Measurements from ENCODE around the gene PAM16. TPM values are rescaled to one million over a fixed set of nuclear protein-coding genes. Genes with fewer than 3 reads are reported as not detected.

PAM16 gene
- total RNA-seq, 6 donors from 2014 or later, result 45.5 to 71.8 (median 62.6) TPM

DNA sequence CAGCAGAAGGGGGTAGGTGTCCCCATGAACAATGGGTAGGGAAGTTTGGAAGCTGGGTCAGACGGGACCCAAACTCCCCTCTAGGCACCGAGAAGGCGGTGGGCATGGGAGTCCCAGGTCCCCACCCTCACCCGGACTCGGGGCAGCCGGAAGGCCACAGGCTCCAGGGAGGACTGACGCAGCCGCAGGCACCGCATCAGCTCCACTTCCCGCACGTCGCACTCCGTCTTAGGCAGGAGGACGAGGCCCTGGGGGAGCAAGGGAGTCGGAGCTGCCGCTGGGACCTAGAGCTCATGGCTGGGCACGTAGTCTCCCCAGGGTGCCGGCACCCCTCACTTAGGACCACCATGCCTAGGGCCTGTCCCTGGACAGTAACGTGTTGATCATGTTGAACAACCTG is 7.1 kb upstream of the PAM16 start:
- no peaks in the 10 kb centered on the region for H3K27me3 ChIP-seq
- H3K9me3 ChIP-seq, result no peaks in the 10 kb centered on the region
- no peak for ATAC-seq (ENCODE audit: low FRiP score in 2 of 2)
- H3K36me3 ChIP-seq, result peaks cover 0 to 67% (median 45%) of the 10 kb centered on the region in 4 donors
- no peak overlapping the region for H3K27ac ChIP-seq
- 97 to 99% methylated on average over 18 to 19 of the region's 19 CpGs for WGBS, 2 donors
- no peak overlapping the region for H3K4me3 ChIP-seq
- H3K4me1 ChIP-seq, result peaks cover 0 to 5% (median 0%) of the 10 kb centered on the region in 4 donors
- DNase-seq, result no peak
- no peak for TF ChIP-seq POLR2AphosphoS5 (IDR thresholded peaks at IDR 0.05)
- TF ChIP-seq EP300 (IDR thresholded peaks at IDR 0.05), result no peak
- no peak for TF ChIP-seq POLR2A (IDR thresholded peaks at IDR 0.05)
- TF ChIP-seq, protein P1, sequence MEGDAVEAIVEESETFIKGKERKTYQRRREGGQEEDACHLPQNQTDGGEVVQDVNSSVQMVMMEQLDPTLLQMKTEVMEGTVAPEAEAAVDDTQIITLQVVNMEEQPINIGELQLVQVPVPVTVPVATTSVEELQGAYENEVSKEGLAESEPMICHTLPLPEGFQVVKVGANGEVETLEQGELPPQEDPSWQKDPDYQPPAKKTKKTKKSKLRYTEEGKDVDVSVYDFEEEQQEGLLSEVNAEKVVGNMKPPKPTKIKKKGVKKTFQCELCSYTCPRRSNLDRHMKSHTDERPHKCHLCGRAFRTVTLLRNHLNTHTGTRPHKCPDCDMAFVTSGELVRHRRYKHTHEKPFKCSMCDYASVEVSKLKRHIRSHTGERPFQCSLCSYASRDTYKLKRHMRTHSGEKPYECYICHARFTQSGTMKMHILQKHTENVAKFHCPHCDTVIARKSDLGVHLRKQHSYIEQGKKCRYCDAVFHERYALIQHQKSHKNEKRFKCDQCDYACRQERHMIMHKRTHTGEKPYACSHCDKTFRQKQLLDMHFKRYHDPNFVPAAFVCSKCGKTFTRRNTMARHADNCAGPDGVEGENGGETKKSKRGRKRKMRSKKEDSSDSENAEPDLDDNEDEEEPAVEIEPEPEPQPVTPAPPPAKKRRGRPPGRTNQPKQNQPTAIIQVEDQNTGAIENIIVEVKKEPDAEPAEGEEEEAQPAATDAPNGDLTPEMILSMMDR (IDR thresholded peaks at IDR 0.05), result no peak

DNA sequence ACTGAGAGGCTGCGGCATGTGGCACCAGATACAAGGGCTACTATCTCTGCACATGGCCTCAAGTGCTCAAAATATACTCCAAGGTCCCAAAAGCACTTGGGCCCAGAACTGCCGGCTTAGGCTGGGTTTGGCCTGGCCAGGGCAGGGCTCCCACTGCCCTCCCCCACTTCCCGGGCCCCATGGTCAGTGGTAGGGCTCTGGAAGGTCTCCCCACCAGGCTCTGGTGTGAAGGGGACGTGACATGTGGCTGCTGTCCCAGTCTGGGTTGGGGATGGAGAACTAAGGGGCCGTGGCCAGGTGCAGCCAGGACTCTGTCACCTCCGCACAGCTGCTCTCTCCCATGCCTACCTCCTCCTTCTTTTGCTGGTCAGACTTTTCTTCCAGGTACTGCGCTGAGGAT is 5.7 kb upstream of the PAM16 start:
- ATAC-seq (ENCODE audit: low FRiP score in 2 of 2) (no peak), DNase-seq (no peak)
- Histone ChIP-seq H3K9me3 (no peaks in the 10 kb centered on the region), H3K4me1 (peaks cover 0 to 5% (median under 1%) of the 10 kb centered on the region in 4 donors), H3K36me3 (peaks cover 0 to 53% (median 35%) of the 10 kb centered on the region in 4 donors), H3K4me3 (no peak overlapping the region), H3K27ac (no peak overlapping the region), H3K27me3 (no peaks in the 10 kb centered on the region)
- TF ChIP-seq, protein P1 (IDR thresholded peaks at IDR 0.05), result no peak
- no peak for TF ChIP-seq POLR2A (IDR thresholded peaks at IDR 0.05)
- TF ChIP-seq POLR2AphosphoS5 (IDR thresholded peaks at IDR 0.05), result no peak
- no peak for TF ChIP-seq EP300 (IDR thresholded peaks at IDR 0.05)
- WGBS, 2 donors, result 80 to 91% methylated on average over 4 to 7 of the region's 7 CpGs

DNA sequence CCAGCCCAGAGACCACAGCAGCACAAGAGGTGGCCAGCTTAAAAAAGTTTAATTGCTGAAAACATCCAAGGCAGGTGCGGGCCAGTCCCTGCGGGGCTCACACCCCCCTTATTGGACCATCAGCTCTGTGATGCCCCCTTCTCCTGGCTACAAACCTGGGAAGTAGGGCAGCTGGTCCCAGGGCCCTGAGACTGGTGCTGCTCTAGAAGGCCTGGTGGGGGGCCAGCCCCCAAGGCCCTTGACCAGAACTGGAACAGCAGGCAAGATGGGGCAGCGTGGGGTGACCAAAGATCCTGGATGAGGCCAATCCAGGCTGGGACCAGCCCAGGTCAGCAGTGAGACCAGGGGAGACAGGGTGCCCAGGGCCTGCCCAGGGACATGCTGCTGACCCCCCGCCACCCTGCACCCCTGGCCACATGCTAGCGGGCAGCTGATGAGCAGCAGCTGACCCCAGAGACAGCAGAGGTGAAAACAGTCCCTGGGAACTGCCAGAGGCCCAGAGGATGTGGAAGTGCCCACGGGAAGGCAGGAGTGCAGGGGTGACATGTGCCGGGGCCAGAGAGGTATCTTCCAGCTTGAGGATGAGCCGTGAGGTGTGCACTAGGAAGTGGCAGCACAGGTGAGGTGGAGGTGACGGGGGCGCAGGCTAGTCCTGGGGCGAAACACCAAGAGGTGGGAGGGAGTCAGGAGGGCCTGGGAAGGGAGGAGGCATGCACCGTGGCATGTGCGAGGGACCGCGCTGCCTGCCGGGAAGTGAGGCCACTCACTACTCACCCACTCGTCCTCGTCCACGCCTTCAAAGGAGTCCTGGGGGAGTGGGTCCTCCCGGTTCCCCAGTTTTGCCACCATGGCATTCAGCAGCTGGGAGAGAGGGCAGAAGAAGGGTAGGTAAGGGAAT is 3.6 kb upstream of the PAM16 start:
- ATAC-seq (ENCODE audit: low FRiP score in 2 of 2) (no peak), DNase-seq (no peak)
- H3K4me3 ChIP-seq, result no peak overlapping the region
- H3K9me3 ChIP-seq, result no peaks in the 10 kb centered on the region
- H3K36me3 ChIP-seq, result peaks cover 0 to 38% (median 23%) of the 10 kb centered on the region in 4 donors
- TF ChIP-seq, protein P1 (IDR thresholded peaks at IDR 0.05), result no peak
- no peak for TF ChIP-seq POLR2A (IDR thresholded peaks at IDR 0.05)
- TF ChIP-seq POLR2AphosphoS5 (IDR thresholded peaks at IDR 0.05), result no peak
- TF ChIP-seq EP300 (IDR thresholded peaks at IDR 0.05), result no peak
- no peak overlapping the region for H3K27ac ChIP-seq
- WGBS, 2 donors, result 93 to 95% methylated on average over 19 to 20 of the region's 20 CpGs
- peaks cover 13 to 20% (median 15%) of the 10 kb centered on the region in 4 donors for H3K4me1 ChIP-seq
- H3K27me3 ChIP-seq, result no peaks in the 10 kb centered on the region

DNA sequence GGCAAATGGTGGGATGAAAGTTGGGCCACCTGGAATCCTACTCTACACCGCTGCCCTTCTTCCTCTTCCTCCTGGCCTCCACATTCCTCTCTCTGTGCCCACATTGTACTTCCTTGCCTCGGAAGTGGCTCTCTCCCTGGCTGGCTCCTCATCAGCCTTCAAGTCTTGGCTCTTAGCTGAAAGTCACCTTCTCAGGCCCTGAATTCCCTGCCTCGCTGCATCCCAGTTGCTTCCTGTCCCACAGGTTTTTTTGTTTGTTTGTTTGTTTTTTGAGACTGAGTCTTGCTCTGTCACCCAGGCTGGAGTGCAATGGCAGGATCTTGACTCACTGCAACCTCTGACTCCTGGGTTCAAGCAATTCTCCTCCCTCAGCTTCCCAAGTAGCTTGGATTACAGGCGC is 2.6 kb upstream of the PAM16 start:
- ATAC-seq (ENCODE audit: low FRiP score in 2 of 2) (no peak), DNase-seq (no peak)
- H3K36me3 ChIP-seq, result peaks cover 0 to 30% (median 22%) of the 10 kb centered on the region in 4 donors
- H3K27ac ChIP-seq, result no peak overlapping the region
- WGBS, 2 donors, result 80 to 85% methylated on average over 4 of the region's 4 CpGs
- TF ChIP-seq, protein P1 (IDR thresholded peaks at IDR 0.05), result no peak
- TF ChIP-seq EP300 (IDR thresholded peaks at IDR 0.05) (no peak), POLR2AphosphoS5 (IDR thresholded peaks at IDR 0.05) (no peak), POLR2A (IDR thresholded peaks at IDR 0.05) (no peak)
- no peaks in the 10 kb centered on the region for H3K9me3 ChIP-seq
- H3K4me1 ChIP-seq, result peaks cover 16 to 25% (median 19%) of the 10 kb centered on the region in 4 donors
- H3K4me3 ChIP-seq, result no peak overlapping the region
- no peaks in the 10 kb centered on the region for H3K27me3 ChIP-seq
